Right cardiac atrium (tissue), 5 donors: ENCODE results near the gene GRM2. TPM values are rescaled to one million over a fixed set of nuclear protein-coding genes. Genes with fewer than 3 reads are reported as not detected.

Experiments
- ATAC-seq, 2 donors: fragments of 200-7000 bp; cut with Tn5 transposase; one replicate each; pipeline versions ENCODE4 v1.8.0 to v1.9.1; 2020; ENCODE audit warnings: moderate library complexity in 2 of 2, mild to moderate bottlenecking in 1 of 2
- DNase-seq, 3 donors: peaks; one replicate each; pipeline ENCODE4 v3.0.0-alpha.2; 2020
- H3K27ac ChIP-seq: one replicate; pipeline ENCODE4 v1.5.1; 2013; ENCODE audit warnings: mild to moderate bottlenecking, low read length, control low read depth, moderate library complexity
- H3K27me3 ChIP-seq: one replicate; pipeline ENCODE4 v1.6.1; 2013; ENCODE audit not compliant: control insufficient read depth, insufficient read depth
- H3K4me1 ChIP-seq: one replicate; pipeline ENCODE4 v1.6.1; 2013; ENCODE audit warnings: low read length; ENCODE audit not compliant: control insufficient read depth, insufficient read depth
- H3K4me3 ChIP-seq: one replicate; pipeline ENCODE4 v1.5.1; 2013; ENCODE audit warnings: low read length, control low read depth
- H3K9me3 ChIP-seq: one replicate; pipeline ENCODE4 v1.6.1; 2013; ENCODE audit warnings: low read length; ENCODE audit not compliant: control insufficient read depth
- WGBS: extraction: QIAGEN DNeasy Blood & Tissue Kit; methylation state at CpG from one replicate; pipeline ENCODE4 v1.1.7; 2013; 5-methylcytosine and 5-hydroxymethylcytosine counted together
- intact Hi-C, 4 donors: fragments of 100-400 bp; cut with DNase I; formaldehyde crosslinking; loops; one replicate each; pipeline versions ENCODE4 v1.11.0 to v1.14.0; 2022 to 2023
- polyA plus RNA-seq: library from polyadenylated mRNA; stranded (reverse); fragments of 200-250 nt; gene quantifications from one replicate; pipeline ENCODE4 v1.2.3, GENCODE V29; 2013
- total RNA-seq, 4 donors: library from RNA; stranded (reverse); fragmentation: NEBNext Ultra II Directional; extraction: Animal tissue kit (Norgen Biotek cat#: 25700); gene quantifications; one replicate each; pipeline ENCODE4 v1.2.1, GENCODE V29; 2021
- donor health status: healthy with polysubstance abuse.
- donor health status: DM: no; HTN: yes; CAD: no.
- donor health status: DM: no; HTN: no; CAD: no.
- donor health status: DM: no; HTN: yes; CAD: no; lungs with severe emphysema.
- donor health status: DM: yes; HTN: yes; CAD: no.

GRM2 gene
- total and polyA plus RNA-seq, 5 donors = 0.06 to 0.40 (median 0.18) TPM

GRCh38 chr3:51705276-51706020, 1.4 kb upstream of the GRM2 start:
- no peaks in the 10 kb centered on the region for H3K27me3 ChIP-seq
- DNase-seq (no peak), ATAC-seq (no peak)
- no peak overlapping the region for H3K4me3 ChIP-seq
- 90% methylated on average over 8 of the region's 8 CpGs for WGBS
- no peak overlapping the region for H3K27ac ChIP-seq
- peaks cover 3% of the 10 kb centered on the region for H3K4me1 ChIP-seq
- no peaks in the 10 kb centered on the region for H3K9me3 ChIP-seq
- intact Hi-C loops = no loop called here

- Histone ChIP-seq H3K27me3 (no peaks in the 10 kb centered on the region), H3K9me3 (no peaks in the 10 kb centered on the region), H3K27ac (no peak overlapping the region), H3K4me3 (no peak overlapping the region), H3K4me1 (peaks cover 3% of the 10 kb centered on the region)
- WGBS = 85% methylated on average over 3 of the region's 3 CpGs
- DNase-seq (no peak), ATAC-seq (peak in 1 of 2 donors; percentile 3)
- intact Hi-C loops = no loop called here
Observed at GRCh38 chr3:51706021-51706485, 815 bp upstream of the GRM2 start.

- WGBS = 69% methylated on average over 3 of the region's 3 CpGs
- DNase-seq (no peak), ATAC-seq (no peak)
Observed at GRCh38 chr3:51708216-51708845, 1.5 kb downstream of the GRM2 start.

GRCh38 chr3:51709004-51709420, 2.1 kb downstream of the GRM2 start:
- peaks cover 3% of the 10 kb centered on the region for H3K4me1 ChIP-seq
- no peaks in the 10 kb centered on the region for H3K9me3 ChIP-seq
- intact Hi-C loops = no loop called here
- H3K27ac ChIP-seq = no peak overlapping the region
- H3K27me3 ChIP-seq = no peaks in the 10 kb centered on the region
- ATAC-seq = no peak
- WGBS = 95% methylated on average over 17 of the region's 17 CpGs
- H3K4me3 ChIP-seq = no peak overlapping the region
- no peak for DNase-seq

More at GRCh38 chr3:51708216-51708845, 1.5 kb downstream of the GRM2 start:
- H3K27me3 ChIP-seq = no peaks in the 10 kb centered on the region
- intact Hi-C loops = no loop called here
- no peak overlapping the region for H3K4me3 ChIP-seq
- no peak overlapping the region for H3K27ac ChIP-seq
- no peaks in the 10 kb centered on the region for H3K9me3 ChIP-seq
- H3K4me1 ChIP-seq = peaks cover 3% of the 10 kb centered on the region

DNA sequence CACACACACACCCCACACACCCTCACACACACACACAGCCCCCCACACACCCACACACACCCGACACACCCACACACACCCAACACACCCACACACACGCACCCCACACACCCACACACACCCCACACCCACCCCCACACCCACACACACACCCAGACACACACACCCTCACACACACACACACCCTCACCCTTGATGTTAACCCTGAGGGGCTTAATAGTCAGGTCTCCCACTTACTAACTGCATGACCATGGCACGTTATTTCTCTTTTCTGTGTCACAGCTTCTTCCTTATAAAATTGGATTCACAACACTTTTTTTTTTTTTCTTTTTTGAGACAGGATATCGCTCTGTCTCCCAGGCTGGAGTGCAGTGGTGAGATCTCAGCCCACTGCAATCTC, 2.8 kb downstream of the GRM2 start:
- no peaks in the 10 kb centered on the region for H3K27me3 ChIP-seq
- H3K4me3 ChIP-seq = no peak overlapping the region
- H3K4me1 ChIP-seq = peaks cover 3% of the 10 kb centered on the region
- no peak for ATAC-seq
- H3K27ac ChIP-seq = no peak overlapping the region
- no peaks in the 10 kb centered on the region for H3K9me3 ChIP-seq
- intact Hi-C loops = loop anchor here in 1 of 4 donors (10.0 kb wide), 1 partner anchor 95 kb away; no protein-coding TSS in a partner anchor
- WGBS = 78% methylated on average over 4 of the region's 4 CpGs
- DNase-seq = no peak

- DNase-seq (no peak), ATAC-seq (no peak)
- intact Hi-C loops = loop anchor here in 1 of 4 donors (10.0 kb wide), 1 partner anchor 94 kb away; no protein-coding TSS in a partner anchor
- H3K27ac ChIP-seq = no peak overlapping the region
- peaks cover 3% of the 10 kb centered on the region for H3K4me1 ChIP-seq
- no peaks in the 10 kb centered on the region for H3K27me3 ChIP-seq
- H3K4me3 ChIP-seq = no peak overlapping the region
- H3K9me3 ChIP-seq = no peaks in the 10 kb centered on the region
- 83% methylated on average over 10 of the region's 10 CpGs for WGBS
Observed at GRCh38 chr3:51710631-51711351, 3.9 kb downstream of the GRM2 start.

DNA sequence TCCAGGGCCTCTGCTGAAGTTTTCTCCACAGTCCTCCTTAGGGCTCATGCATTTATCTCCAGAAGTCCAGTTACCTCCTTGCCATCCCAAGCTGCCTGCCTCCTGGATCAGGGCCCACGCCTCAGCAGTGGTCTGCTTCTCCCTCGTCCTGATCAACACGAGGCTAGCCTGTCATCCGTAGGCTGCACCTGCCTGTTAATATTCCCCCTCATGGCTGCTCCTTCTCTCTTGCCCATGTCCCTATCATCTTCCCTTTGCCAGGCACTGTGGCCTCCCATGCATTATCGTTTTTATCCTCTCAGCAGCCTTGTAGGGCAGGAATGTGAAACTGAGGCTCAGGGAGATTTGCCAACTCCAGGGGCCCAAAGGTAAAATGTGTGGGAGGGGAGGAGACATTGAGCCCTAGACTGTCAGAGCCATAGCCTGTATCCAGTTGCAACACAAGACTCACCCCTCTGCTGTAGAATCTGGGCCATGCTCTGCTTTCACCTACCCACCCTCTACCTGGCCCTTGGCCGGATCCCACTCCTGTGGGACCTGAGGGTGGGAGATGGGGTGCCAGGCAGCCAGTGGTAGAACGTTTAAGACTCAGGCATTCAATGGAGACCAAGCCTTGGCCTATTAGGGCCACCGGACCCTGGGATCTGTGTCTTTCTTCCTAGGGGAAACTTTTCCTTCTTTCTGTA, 4.6 kb downstream of the GRM2 start:
- DNase-seq (no peak), ATAC-seq (no peak)
- no peaks in the 10 kb centered on the region for H3K9me3 ChIP-seq
- WGBS = 85% methylated on average over 8 of the region's 8 CpGs
- no peaks in the 10 kb centered on the region for H3K27me3 ChIP-seq
- no peak overlapping the region for H3K4me3 ChIP-seq
- intact Hi-C loops = loop anchor here in 1 of 4 donors (10.0 kb wide), 1 partner anchor 93 kb away; no protein-coding TSS in a partner anchor
- H3K27ac ChIP-seq = no peak overlapping the region
- H3K4me1 ChIP-seq = peaks cover 3% of the 10 kb centered on the region

- Histone ChIP-seq H3K27me3 (no peaks in the 10 kb centered on the region), H3K4me3 (no peak overlapping the region), H3K9me3 (no peaks in the 10 kb centered on the region), H3K4me1 (peaks cover 3% of the 10 kb centered on the region), H3K27ac (no peak overlapping the region)
- no peak for DNase-seq
- 89% methylated on average over 1 of the region's 1 CpG for WGBS
- no peak for ATAC-seq
- intact Hi-C loops = loop anchor here in 1 of 4 donors (10.0 kb wide), 1 partner anchor 93 kb away; no protein-coding TSS in a partner anchor
Observed at GRCh38 chr3:51712038-51712420, 5.2 kb downstream of the GRM2 start.

- 97% methylated on average over 20 of the region's 20 CpGs for whole genome bisulfite sequencing
- H3K9me3 ChIP-seq = no peaks in the 10 kb centered on the region
- intact Hi-C loops = loop anchor here in 1 of 4 donors (10.0 kb wide), 1 partner anchor 92 kb away; no protein-coding TSS in a partner anchor
- no peak overlapping the region for H3K4me3 ChIP-seq
- ATAC-seq = no peak
- DNase-seq = no peak
- H3K27me3 ChIP-seq = no peaks in the 10 kb centered on the region
- H3K4me1 ChIP-seq = no peaks in the 10 kb centered on the region
- H3K27ac ChIP-seq = no peak overlapping the region
Observed at GRCh38 chr3:51712511-51712931, 5.7 kb downstream of the GRM2 start.

GRCh38 chr3:51712963-51713362, 6.1 kb downstream of the GRM2 start:
- intact Hi-C loops = loop anchor here in 1 of 4 donors (10.0 kb wide), 1 partner anchor 92 kb away; no protein-coding TSS in a partner anchor
- no peaks in the 10 kb centered on the region for H3K27me3 ChIP-seq
- WGBS = 95% methylated on average over 19 of the region's 19 CpGs
- ATAC-seq = no peak
- no peak for DNase-seq
- no peak overlapping the region for H3K4me3 ChIP-seq
- no peaks in the 10 kb centered on the region for H3K4me1 ChIP-seq
- no peak overlapping the region for H3K27ac ChIP-seq
- H3K9me3 ChIP-seq = no peaks in the 10 kb centered on the region
